ENCODE measurements around the gene SHC4.

DNA sequence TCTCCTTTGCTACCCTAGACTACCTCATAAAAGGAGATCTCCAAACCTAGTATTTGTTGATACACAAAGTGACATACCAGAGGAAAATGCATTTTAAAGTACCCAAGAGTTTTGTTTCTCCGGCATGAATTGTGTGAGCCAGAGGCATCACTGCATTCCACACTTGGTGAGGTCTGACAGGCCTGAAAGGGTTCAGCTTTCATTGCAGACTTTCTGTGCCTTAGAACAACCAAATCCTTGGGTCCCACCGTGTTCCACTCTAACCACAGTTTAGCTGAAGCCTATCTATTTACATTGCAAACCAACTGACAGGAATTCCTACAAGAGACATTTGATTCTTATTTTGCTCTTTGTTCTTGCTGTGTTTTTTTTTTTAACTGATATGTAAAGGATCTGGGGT is 106.8 kb downstream of the SHC4 start:
- TF ChIP-seq CTCF (IDR thresholded peaks at IDR 0.05; ENCODE audit: poor library complexity, severe bottlenecking) (no peak), EZH2 (IDR thresholded peaks at IDR 0.05; ENCODE audit: borderline replicate concordance, insufficient read depth, low read length, poor library complexity, severe bottlenecking) (no peak), SMC3 (conservative IDR thresholded peaks at IDR 0.05; ENCODE audit: poor library complexity) (no peak), TAF1 (IDR thresholded peaks at IDR 0.05; ENCODE audit: low read depth) (no peak), RAD21 (conservative IDR thresholded peaks at IDR 0.05) (no peak)
